Sigmoid colon (tissue), 4 donors: ENCODE results near the gene SNRNP200.

Experiments
- EP300 ChIP-seq, 4 donors: sonication (generic); formaldehyde crosslinking; IDR thresholded peaks; one replicate each; pipeline ENCODE4 v1.6.1; 2017; ENCODE audit warnings: antibody characterized with exemption in 4 of 4
- POLR2A ChIP-seq, 2 donors: fragments of 450-650 bp; IDR thresholded peaks; one replicate each; pipeline ENCODE4 v1.6.1; 2016; ENCODE audit warnings: antibody characterized with exemption in 2 of 2, mild to moderate bottlenecking in 2 of 2, moderate library complexity in 2 of 2
- TF ChIP-seq, protein P1 (sequence below), 4 experiments: fragments of 450-650 bp in 3 of 4; fragments of 200-600 bp in 1 of 4; IDR thresholded peaks; one replicate each; pipeline ENCODE4 v1.5.1; 2016 to 2019; ENCODE audit warnings: antibody characterized with exemption in 4 of 4, mild to moderate bottlenecking in 3 of 4, moderate library complexity in 2 of 4

DNA sequence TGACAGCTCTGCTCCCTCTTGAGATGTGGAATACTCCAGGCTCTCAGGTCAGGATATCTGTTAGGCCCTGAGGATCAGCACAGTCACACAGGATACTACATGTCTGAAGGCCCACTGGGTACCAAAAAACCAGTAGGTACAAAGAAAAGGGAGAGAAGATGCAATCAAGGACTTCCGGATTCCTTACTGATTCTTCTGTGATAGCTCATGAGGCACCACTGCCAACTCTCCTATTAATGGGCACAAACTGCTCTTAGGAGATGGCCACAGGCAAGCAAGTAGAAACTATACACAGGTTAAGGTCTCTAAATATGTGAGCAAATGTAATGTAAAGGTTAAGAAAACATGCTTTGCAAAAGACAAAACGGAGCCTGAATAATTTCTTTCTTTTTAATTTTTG, 43.0 kb downstream of the SNRNP200 start:
- TF ChIP-seq, protein P1, sequence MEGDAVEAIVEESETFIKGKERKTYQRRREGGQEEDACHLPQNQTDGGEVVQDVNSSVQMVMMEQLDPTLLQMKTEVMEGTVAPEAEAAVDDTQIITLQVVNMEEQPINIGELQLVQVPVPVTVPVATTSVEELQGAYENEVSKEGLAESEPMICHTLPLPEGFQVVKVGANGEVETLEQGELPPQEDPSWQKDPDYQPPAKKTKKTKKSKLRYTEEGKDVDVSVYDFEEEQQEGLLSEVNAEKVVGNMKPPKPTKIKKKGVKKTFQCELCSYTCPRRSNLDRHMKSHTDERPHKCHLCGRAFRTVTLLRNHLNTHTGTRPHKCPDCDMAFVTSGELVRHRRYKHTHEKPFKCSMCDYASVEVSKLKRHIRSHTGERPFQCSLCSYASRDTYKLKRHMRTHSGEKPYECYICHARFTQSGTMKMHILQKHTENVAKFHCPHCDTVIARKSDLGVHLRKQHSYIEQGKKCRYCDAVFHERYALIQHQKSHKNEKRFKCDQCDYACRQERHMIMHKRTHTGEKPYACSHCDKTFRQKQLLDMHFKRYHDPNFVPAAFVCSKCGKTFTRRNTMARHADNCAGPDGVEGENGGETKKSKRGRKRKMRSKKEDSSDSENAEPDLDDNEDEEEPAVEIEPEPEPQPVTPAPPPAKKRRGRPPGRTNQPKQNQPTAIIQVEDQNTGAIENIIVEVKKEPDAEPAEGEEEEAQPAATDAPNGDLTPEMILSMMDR (IDR thresholded peaks at IDR 0.05): no peak
- no peak for TF ChIP-seq EP300 (IDR thresholded peaks at IDR 0.05)
- TF ChIP-seq POLR2A (IDR thresholded peaks at IDR 0.05): no peak
